Measurements from ENCODE around the gene BAIAP2L2. TPM values are rescaled to one million over a fixed set of nuclear protein-coding genes. Genes with fewer than 3 reads are reported as not detected.
"Not testable (repeated sequence)": the region's sequence is repeated elsewhere in the genome, so short reads cannot be mapped to it uniquely, and the experiment has no call there.

The BAIAP2L2 gene
- total RNA-seq, 1 donor from 2014 or later, result 0.61 TPM

DNA sequence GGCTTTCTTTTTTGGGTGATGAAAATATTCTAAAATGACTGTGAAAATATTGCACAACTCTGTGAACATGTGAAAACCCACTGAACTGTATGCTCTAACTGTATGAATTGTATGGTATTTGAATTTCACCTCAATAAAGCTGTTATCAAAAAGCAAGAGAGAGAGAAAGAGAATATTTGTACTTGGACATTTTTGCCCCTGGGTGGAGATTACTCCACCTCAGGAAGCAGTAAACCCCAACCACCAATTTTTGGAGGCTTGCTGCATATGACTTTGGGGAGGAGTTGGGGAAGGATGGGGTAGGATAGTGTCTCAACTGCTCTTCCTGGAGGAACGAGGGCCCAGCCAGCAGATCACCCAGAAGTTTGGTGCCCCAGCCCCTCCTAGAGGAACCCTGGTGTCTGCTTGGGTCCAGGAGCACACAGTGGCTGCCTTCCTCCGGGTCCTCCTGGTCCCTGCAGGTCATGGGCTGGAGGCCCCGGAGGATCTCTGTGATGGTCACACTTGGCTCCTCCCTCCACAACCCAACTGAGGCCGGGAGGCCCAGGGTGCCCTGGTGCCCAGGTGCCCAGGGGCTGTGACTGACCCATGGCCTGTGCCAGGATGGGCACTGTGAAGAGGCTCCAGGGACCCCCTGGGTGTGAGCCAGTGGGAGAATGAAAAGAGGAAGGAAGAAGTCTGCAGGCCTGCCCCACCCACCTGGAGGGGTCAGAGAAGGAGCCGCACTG, 68.6 kb downstream of the BAIAP2L2 start:
- intact Hi-C loops (cut with micrococcal nuclease), result no loop called here

DNA sequence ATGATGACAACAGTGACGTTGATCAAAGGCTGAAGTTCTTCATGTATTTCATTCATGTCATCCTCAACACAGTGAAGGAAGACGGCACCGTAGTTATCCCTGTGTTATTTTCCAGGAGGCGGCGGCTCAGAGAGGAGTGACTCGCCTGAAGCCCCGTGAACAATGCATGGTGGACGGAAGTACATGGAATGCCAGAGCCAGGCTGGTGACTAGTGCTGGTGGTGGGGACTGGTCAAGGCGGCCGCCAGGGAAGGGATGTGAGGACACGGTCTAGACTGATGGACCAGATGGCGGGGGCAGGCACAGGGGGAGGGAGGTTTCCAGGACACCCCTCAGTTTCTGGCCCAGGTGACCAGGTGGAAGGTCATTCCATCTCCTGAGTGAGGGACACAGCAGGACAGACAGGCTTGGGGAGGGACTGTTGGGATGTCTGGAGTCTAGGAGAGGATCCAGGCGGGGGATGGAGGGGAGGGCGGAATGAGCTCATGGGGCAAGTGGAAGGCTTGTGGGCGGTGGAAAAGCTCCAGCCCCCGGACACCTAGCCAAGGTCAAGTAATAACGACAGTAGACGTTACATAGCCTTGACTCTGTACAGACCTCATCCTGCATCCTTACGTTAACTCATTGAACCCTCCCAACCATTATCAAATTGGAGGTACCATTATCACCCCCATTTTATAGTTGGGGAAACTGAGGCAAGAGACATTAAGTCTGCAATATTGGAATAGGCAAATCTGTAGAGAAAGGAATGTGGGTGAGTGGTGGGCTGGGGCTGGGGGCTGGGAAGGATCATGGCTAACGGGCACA, 69.3 kb downstream of the BAIAP2L2 start:
- intact Hi-C loops (cut with micrococcal nuclease), result no loop called here

DNA sequence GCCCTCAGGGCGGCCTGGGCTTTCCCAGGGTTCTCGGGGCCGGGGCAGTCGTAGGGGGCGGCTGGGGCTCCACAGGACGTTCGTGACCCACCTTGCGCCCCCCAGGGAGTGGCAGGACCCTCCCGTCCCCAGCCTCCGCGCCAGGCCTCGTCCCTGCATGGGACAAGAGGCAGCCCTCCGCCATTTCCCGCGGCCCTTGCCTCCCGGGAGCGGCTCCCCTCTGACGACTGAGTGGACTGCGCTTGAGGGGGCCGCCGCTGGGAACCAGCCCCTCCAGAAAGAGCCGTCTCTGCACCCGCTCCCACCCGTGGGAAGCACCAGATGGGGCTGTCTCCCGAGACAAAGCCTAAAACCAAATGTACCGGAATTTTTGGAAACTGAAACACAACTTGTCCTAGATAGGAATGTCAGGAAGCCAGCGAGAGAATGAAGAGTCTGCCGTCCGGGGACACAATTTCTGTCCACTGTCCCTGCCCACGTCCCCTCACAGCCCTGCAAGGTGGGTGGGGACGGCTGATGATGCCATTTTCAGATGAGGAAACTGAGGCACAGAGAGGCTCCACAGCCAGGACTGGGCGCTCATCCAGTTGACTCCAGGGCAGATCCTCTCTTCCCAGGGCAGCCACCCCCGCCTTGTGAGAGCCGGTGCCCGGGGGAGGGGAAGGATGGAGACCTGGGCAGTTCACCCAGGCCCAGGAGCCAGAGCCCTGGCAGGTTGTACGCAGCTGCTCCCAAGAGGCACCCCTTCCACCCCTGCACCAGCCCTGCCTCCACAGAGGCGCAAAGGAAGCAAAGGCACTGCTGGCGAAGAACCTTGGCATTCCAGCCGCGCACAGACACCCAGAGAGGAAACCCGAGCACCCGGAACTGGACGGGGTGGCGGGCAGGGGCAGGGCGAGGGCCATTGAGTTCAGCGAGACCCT, 71.3 kb downstream of the BAIAP2L2 start:
- intact Hi-C loops (cut with micrococcal nuclease), result no loop called here

DNA sequence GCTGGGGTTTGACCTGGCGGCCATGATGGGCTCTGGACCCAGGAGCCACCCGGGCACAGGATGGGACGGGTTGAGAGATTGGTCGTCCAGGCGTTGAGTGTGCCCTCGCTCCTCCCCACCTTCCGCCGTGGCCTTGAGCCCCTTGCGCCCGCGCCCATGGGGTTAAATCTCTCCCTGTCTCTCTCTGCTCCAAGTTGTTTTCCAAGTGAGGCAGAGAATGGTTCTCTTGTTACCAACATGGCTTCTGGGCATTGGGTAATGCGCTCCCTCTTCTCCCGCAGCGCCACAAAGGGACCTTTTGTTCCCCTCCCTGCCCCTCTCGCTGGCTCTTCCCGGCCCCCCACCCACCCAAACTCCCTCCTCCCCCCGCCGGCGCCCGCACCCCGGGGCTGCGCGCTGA, 72.1 kb downstream of the BAIAP2L2 start:
- intact Hi-C loops (cut with micrococcal nuclease), result no loop called here

GRCh38 chr22:38037367-38038150, 72.9 kb downstream of the BAIAP2L2 start:
- intact Hi-C loops (cut with micrococcal nuclease), result not testable (repeated sequence)

DNA sequence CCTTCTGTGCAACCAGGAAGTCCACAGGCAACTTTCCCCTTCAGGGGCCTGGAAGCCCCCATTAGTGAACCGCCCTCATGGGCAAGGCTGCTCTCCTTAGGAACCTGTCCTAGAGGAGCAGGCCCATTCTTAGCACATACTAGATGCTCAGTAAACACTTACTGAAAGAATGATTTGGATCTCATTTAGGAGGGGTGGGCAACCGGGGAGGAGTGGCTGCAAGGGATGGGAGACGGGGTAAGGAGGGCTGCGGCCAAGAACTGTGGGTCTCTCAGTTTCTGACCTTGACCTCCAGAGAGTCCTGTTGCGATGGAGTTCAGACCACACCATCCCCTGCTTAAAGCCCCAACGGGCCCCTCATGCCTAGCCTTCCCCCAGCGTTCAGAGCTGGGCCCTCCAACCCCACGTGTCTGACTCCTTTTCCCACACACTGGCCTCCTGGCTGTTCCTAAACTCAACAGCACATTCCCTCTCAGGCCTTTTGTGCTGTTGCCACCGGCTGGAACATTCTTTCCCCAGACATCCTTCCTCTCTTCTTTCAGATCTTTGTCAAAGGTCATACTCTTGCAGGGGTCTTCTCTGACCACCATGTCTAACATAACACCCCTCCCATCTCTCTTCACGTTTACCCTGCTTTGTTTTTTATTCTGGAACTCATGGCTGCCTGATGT, 74.0 kb downstream of the BAIAP2L2 start:
- intact Hi-C loops (cut with micrococcal nuclease), result no loop called here

- intact Hi-C loops (cut with micrococcal nuclease), result no loop called here
Measured at GRCh38 chr22:38035530-38035885, 75.0 kb downstream of the BAIAP2L2 start.

Other genes with a start within 250 kb of the BAIAP2L2 start
- 35.1 and 37.3 TPM in 2 replicates for gene MICALL1, start 204.4 kb downstream of the BAIAP2L2 start, total RNA-seq
- not detected in 2 replicates for gene C22orf23, start 157.1 kb downstream of the BAIAP2L2 start, total RNA-seq
- 71.7 and 75.6 TPM in 2 replicates for gene POLR2F, start 157.0 kb downstream of the BAIAP2L2 start, total RNA-seq
- gene SOX10, start 126.1 kb downstream of the BAIAP2L2 start, total RNA-seq, result not detected in 2 replicates
- 10.3 and 13.0 TPM in 2 replicates for gene PICK1, start 53.3 kb downstream of the BAIAP2L2 start, total RNA-seq
- not detected in 2 replicates for gene SLC16A8, start 26.5 kb downstream of the BAIAP2L2 start, total RNA-seq
- 48.7 and 49.7 TPM in 2 replicates for gene PLA2G6, start 71.1 kb upstream of the BAIAP2L2 start, total RNA-seq
- gene MAFF, start 91.3 kb upstream of the BAIAP2L2 start, total RNA-seq, result 5.2 and 6.3 TPM in 2 replicates
- gene TMEM184B, start 162.3 kb upstream of the BAIAP2L2 start, total RNA-seq, result 45.9 and 46.2 TPM in 2 replicates
- 100 and 106 TPM in 2 replicates for gene CSNK1E, start 206.7 kb upstream of the BAIAP2L2 start, total RNA-seq

Measured in T-helper 1 cell treated with Interleukin-12 subunit alpha and Interleukin-12 subunit beta and Interleukin-4 antibody, amounts not matched to agents 30 ng/mL and 1 ng/mL, for 36 hours (primary cell).